ENCODE measurements around the gene KIF16B. TPM values are rescaled to one million over a fixed set of nuclear protein-coding genes. Genes with fewer than 3 reads are reported as not detected.
"Not testable (repeated sequence)": the region's sequence is repeated elsewhere in the genome, so short reads cannot be mapped to it uniquely, and the experiment has no call there.

Gene KIF16B
- total RNA-seq, 1 donor from 2014 or later: 17.8 TPM

GRCh38 chr20:16599257-16599656 is 26.0 kb upstream of the KIF16B start:
- DNase-seq (no peak), ATAC-seq (no peak)
- intact Hi-C loops (cut with micrococcal nuclease): no loop called here

- DNase-seq (no peak), ATAC-seq (no peak)
- intact Hi-C loops (cut with micrococcal nuclease): no loop called here
Measured at GRCh38 chr20:16596991-16597390, 23.7 kb upstream of the KIF16B start.

GRCh38 chr20:16596404-16596803 is 23.2 kb upstream of the KIF16B start:
- DNase-seq; intact Hi-C loops (cut with micrococcal nuclease); ATAC-seq: not testable (repeated sequence)

GRCh38 chr20:16595376-16595775 is 22.1 kb upstream of the KIF16B start:
- DNase-seq (no peak), ATAC-seq (no peak)
- intact Hi-C loops (cut with micrococcal nuclease): no loop called here

- DNase-seq: no peak
- intact Hi-C loops (cut with micrococcal nuclease): no loop called here
- no peak for ATAC-seq
Measured at GRCh38 chr20:16590041-16590633, 16.9 kb upstream of the KIF16B start.

- intact Hi-C loops (cut with micrococcal nuclease): no loop called here
- no peak for ATAC-seq
- no peak for DNase-seq
Measured at GRCh38 chr20:16589623-16590022, 16.4 kb upstream of the KIF16B start.

- ATAC-seq: no peak
- DNase-seq: no peak
- intact Hi-C loops (cut with micrococcal nuclease): no loop called here
Measured at GRCh38 chr20:16588241-16588640, 15.0 kb upstream of the KIF16B start.

- ATAC-seq (no peak), DNase-seq (no peak)
- intact Hi-C loops (cut with micrococcal nuclease): no loop called here
Measured at GRCh38 chr20:16587066-16587465, 13.8 kb upstream of the KIF16B start.

- intact Hi-C loops (cut with micrococcal nuclease): no loop called here
- ATAC-seq (no peak), DNase-seq (no peak)
Measured at GRCh38 chr20:16583474-16583873, 10.2 kb upstream of the KIF16B start.

- DNase-seq: no peak
- no peak for ATAC-seq
- intact Hi-C loops (cut with micrococcal nuclease): no loop called here
Measured at GRCh38 chr20:16581241-16581640, 8.0 kb upstream of the KIF16B start.

GRCh38 chr20:16580620-16581019 is 7.4 kb upstream of the KIF16B start:
- ATAC-seq: no peak

GRCh38 chr20:16580147-16580546 is 6.9 kb upstream of the KIF16B start:
- intact Hi-C loops (cut with micrococcal nuclease): no loop called here
- DNase-seq: no peak
- ATAC-seq: peak; percentile 91

More at GRCh38 chr20:16580620-16581019, 7.4 kb upstream of the KIF16B start:
- no peak for DNase-seq
- intact Hi-C loops (cut with micrococcal nuclease): no loop called here

- no peak for DNase-seq
- intact Hi-C loops (cut with micrococcal nuclease): loop anchor here (10.0 kb wide), 1 partner anchor 159 kb away; the partner anchor contains the start of gene SNRPB2
- no peak for ATAC-seq
Measured at GRCh38 chr20:16576219-16576618, 3.0 kb upstream of the KIF16B start.

- DNase-seq: no peak
- intact Hi-C loops (cut with micrococcal nuclease): loop anchor here (10.0 kb wide), 1 partner anchor 159 kb away; the partner anchor contains the start of gene SNRPB2
- ATAC-seq: no peak
Measured at GRCh38 chr20:16575390-16576140, 2.3 kb upstream of the KIF16B start.

GRCh38 chr20:16574656-16575355 is 1.6 kb upstream of the KIF16B start:
- intact Hi-C loops (cut with micrococcal nuclease): loop anchor here (10.0 kb wide), 1 partner anchor 160 kb away; the partner anchor contains the start of gene SNRPB2
- DNase-seq: peak; percentile 96
- ATAC-seq: peak; percentile 88

GRCh38 chr20:16571333-16571732 is 1.9 kb downstream of the KIF16B start:
- intact Hi-C loops (cut with micrococcal nuclease): loop anchor here (10.0 kb wide), 1 partner anchor 163 kb away; the partner anchor contains the start of gene SNRPB2
- DNase-seq (no peak), ATAC-seq (no peak)

GRCh38 chr20:16569246-16570153 is 3.7 kb downstream of the KIF16B start:
- no peak for ATAC-seq
- no peak for DNase-seq
- intact Hi-C loops (cut with micrococcal nuclease): loop anchor here (10.0 kb wide), 1 partner anchor 165 kb away; the partner anchor contains the start of gene SNRPB2

- ATAC-seq (no peak), DNase-seq (no peak)
- intact Hi-C loops (cut with micrococcal nuclease): no loop called here
Measured at GRCh38 chr20:16566080-16566479, 7.2 kb downstream of the KIF16B start.

- DNase-seq; intact Hi-C loops (cut with micrococcal nuclease); ATAC-seq: not testable (repeated sequence)
Measured at GRCh38 chr20:16564079-16564478, 9.2 kb downstream of the KIF16B start.
